CD4-positive, alpha-beta T cell treated with Interleukin-4 for 1 hour (primary cell): ENCODE data around the gene SH2B2.
"Not testable (repeated sequence)": the region's sequence is repeated elsewhere in the genome, so short reads cannot be mapped to it uniquely, and the experiment has no call there.

ENCODE experiments used
- DNase-seq, 2 donors: peaks; one replicate each; pipeline ENCODE4 v3.0.0-alpha.2; 2020 to 2022

Gene SH2B2

GRCh38 chr7:102306916-102307677 is 20.4 kb downstream of the SH2B2 start:
- peak; percentile 42 to 84 for DNase-seq

GRCh38 chr7:102310414-102310815 is 23.7 kb downstream of the SH2B2 start:
- no peak for DNase-seq

- no peak for DNase-seq
Measured at GRCh38 chr7:102312317-102312716, 25.6 kb downstream of the SH2B2 start.

GRCh38 chr7:102313997-102314780 is 27.5 kb downstream of the SH2B2 start:
- DNase-seq = no peak

- no peak for DNase-seq
Measured at GRCh38 chr7:102317231-102318059, 30.8 kb downstream of the SH2B2 start.

GRCh38 chr7:102318482-102318971 is 31.9 kb downstream of the SH2B2 start:
- DNase-seq = no peak

GRCh38 chr7:102319671-102320070 is 33.0 kb downstream of the SH2B2 start:
- DNase-seq = no peak

- DNase-seq = no peak
Measured at GRCh38 chr7:102320181-102320580, 33.5 kb downstream of the SH2B2 start.

- DNase-seq = no peak
Measured at GRCh38 chr7:102320601-102321350, 34.1 kb downstream of the SH2B2 start.

- DNase-seq = no peak
Measured at GRCh38 chr7:102321351-102322201, 34.9 kb downstream of the SH2B2 start.

- DNase-seq = no peak
Measured at GRCh38 chr7:102322202-102322715, 35.6 kb downstream of the SH2B2 start.

GRCh38 chr7:102323914-102324195 is 37.2 kb downstream of the SH2B2 start:
- DNase-seq = no peak

GRCh38 chr7:102325106-102325505 is 38.4 kb downstream of the SH2B2 start:
- DNase-seq = not testable (repeated sequence)

- DNase-seq = no peak
Measured at GRCh38 chr7:102326157-102326889, 39.7 kb downstream of the SH2B2 start.

- DNase-seq = not testable (repeated sequence)
Measured at GRCh38 chr7:102327183-102327582, 40.5 kb downstream of the SH2B2 start.

- not testable (repeated sequence) for DNase-seq
Measured at GRCh38 chr7:102328863-102329262, 42.2 kb downstream of the SH2B2 start.

GRCh38 chr7:102329366-102329765 is 42.7 kb downstream of the SH2B2 start:
- DNase-seq = not testable (repeated sequence)

- not testable (repeated sequence) for DNase-seq
Measured at GRCh38 chr7:102330666-102331460, 44.2 kb downstream of the SH2B2 start.

- not testable (repeated sequence) for DNase-seq
Measured at GRCh38 chr7:102335574-102335973, 48.9 kb downstream of the SH2B2 start.

GRCh38 chr7:102337002-102337401 is 50.3 kb downstream of the SH2B2 start:
- DNase-seq = not testable (repeated sequence)
